Measurements from ENCODE around the gene NRAP.

NRAP gene

GRCh38 chr10:113663908-113664307 lies at the start of gene NRAP:
Gene NRAP (minus strand): TSS chr10:113664041. CDS start chr10:113663882, 159 bp downstream.
- DNase-seq = no peak

GRCh38 chr10:113713640-113713982 lies 49.8 kb upstream of the NRAP start:
- DNase-seq = no peak

- DNase-seq = no peak
These were observed 49.2 kb upstream of the NRAP start for GRCh38 chr10:113712755-113713639.

- DNase-seq = no peak
These were observed 48.2 kb upstream of the NRAP start for GRCh38 chr10:113712024-113712423.

- no peak for DNase-seq
These were observed 47.3 kb upstream of the NRAP start for GRCh38 chr10:113711142-113711541.

- no peak for DNase-seq
These were observed 45.5 kb upstream of the NRAP start for GRCh38 chr10:113709221-113709838.

GRCh38 chr10:113708640-113709039 lies 44.8 kb upstream of the NRAP start:
- no peak for DNase-seq

GRCh38 chr10:113706623-113707022 lies 42.8 kb upstream of the NRAP start:
- no peak for DNase-seq

- DNase-seq = no peak
These were observed 41.5 kb upstream of the NRAP start for GRCh38 chr10:113705344-113705652.

GRCh38 chr10:113704637-113705343 lies 40.9 kb upstream of the NRAP start:
- no peak for DNase-seq

- no peak for DNase-seq
These were observed 33.8 kb upstream of the NRAP start for GRCh38 chr10:113697595-113697994.

GRCh38 chr10:113695691-113696090 lies 31.9 kb upstream of the NRAP start:
- DNase-seq = no peak

- no peak for DNase-seq
These were observed 29.5 kb upstream of the NRAP start for GRCh38 chr10:113693348-113693747.

- DNase-seq = no peak
These were observed 28.4 kb upstream of the NRAP start for GRCh38 chr10:113692271-113692670.

- DNase-seq = no peak
These were observed 27.5 kb upstream of the NRAP start for GRCh38 chr10:113691381-113691780.

GRCh38 chr10:113690749-113691148 lies 26.9 kb upstream of the NRAP start:
- no peak for DNase-seq

- no peak for DNase-seq
These were observed 25.7 kb upstream of the NRAP start for GRCh38 chr10:113689574-113689973.

GRCh38 chr10:113689057-113689456 lies 25.2 kb upstream of the NRAP start:
- no peak for DNase-seq

- DNase-seq = no peak
These were observed 23.2 kb upstream of the NRAP start for GRCh38 chr10:113687037-113687436.

- no peak for DNase-seq
These were observed 22.2 kb upstream of the NRAP start for GRCh38 chr10:113686028-113686427.

GRCh38 chr10:113683300-113683699 lies 19.5 kb upstream of the NRAP start:
- no peak for DNase-seq

GRCh38 chr10:113681533-113682470 lies 18.0 kb upstream of the NRAP start:
- DNase-seq = no peak

Measured in activated CD8-positive, alpha-beta memory T cell treated with anti-CD3 and anti-CD28 coated beads, Interleukin-2, amount 50 U/mL, for 4 hours (primary cell).